ENCODE measurements around the gene IQGAP1. TPM values are rescaled to one million over a fixed set of nuclear protein-coding genes. Genes with fewer than 3 reads are reported as not detected.

The IQGAP1 gene
- total RNA-seq, 4 donors from 2014 or later: 206 to 448 (median 215) TPM

- H3K9me3 ChIP-seq: no peaks in the 10 kb centered on the region
- no peak for DNase-seq (ENCODE audit: low spot score in 2 of 2)
- H3K27me3 ChIP-seq: no peaks in the 10 kb centered on the region
- TF ChIP-seq CTCF (IDR thresholded peaks at IDR 0.05) (no peak), POLR2A (IDR thresholded peaks at IDR 0.05) (no peak), EP300 (IDR thresholded peaks at IDR 0.05) (no peak), POLR2AphosphoS5 (IDR thresholded peaks at IDR 0.05) (no peak)
- H3K27ac ChIP-seq: no peak overlapping the region
- 71% methylated on average over 5 of the region's 5 CpGs for WGBS
- peaks cover 70% of the 10 kb centered on the region for H3K36me3 ChIP-seq
- H3K4me1 ChIP-seq: peaks cover 17% of the 10 kb centered on the region
- no peak overlapping the region for H3K4me3 ChIP-seq
Measured at GRCh38 chr15:90442423-90442822, 54.4 kb downstream of the IQGAP1 start.

- Histone ChIP-seq H3K27me3 (no peaks in the 10 kb centered on the region), H3K9me3 (no peaks in the 10 kb centered on the region), H3K36me3 (peaks cover 90% of the 10 kb centered on the region), H3K4me1 (no peaks in the 10 kb centered on the region), H3K27ac (no peak overlapping the region), H3K4me3 (no peak overlapping the region)
- DNase-seq (ENCODE audit: low spot score in 2 of 2): no peak
- 95% methylated on average over 4 of the region's 4 CpGs for WGBS
- TF ChIP-seq POLR2A (IDR thresholded peaks at IDR 0.05) (no peak), POLR2AphosphoS5 (IDR thresholded peaks at IDR 0.05) (no peak), CTCF (IDR thresholded peaks at IDR 0.05) (no peak), EP300 (IDR thresholded peaks at IDR 0.05) (no peak)
Measured at GRCh38 chr15:90449206-90449735, 61.2 kb downstream of the IQGAP1 start.

DNA sequence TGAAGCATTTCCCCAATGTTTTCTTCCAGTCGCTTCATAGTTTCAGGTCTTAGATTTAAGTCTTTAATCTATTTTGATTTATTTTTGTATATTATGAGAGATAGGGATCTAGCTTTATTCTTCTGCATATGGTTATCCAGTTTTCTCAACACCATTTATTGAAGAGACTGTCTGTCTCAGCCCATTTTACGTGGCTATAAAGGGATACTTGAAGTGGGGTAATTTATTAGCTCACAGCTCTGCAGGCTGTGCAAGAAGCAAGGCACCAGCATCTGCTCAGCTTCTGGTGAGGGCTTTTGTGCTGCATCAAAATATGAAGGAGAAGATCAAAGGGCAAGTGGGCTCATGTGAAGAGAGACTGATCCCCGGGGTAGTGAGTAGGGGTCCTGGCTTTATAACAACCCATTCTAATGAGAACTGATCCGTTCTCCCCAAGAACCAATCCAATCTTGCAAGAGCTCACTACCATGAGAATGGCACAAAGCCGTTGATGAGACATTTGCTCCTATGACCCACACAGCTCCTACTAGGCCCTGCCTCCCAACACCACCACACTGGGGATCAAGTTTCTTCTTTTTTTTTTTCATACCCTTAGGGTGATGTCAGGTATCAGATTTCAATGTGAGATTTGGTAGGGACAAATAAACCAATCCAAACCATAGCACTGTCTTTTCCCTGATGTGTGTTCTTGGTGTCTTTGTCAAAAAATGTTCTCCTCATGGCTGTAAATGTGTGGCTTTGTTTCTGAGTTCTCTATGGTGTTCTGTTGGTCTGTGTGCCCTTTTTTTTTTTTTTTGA, 63.2 kb downstream of the IQGAP1 start:
- 84% methylated on average over 5 of the region's 5 CpGs for WGBS
- TF ChIP-seq CTCF (IDR thresholded peaks at IDR 0.05): no peak
- TF ChIP-seq EP300 (IDR thresholded peaks at IDR 0.05): no peak
- TF ChIP-seq POLR2A (IDR thresholded peaks at IDR 0.05): no peak
- TF ChIP-seq POLR2AphosphoS5 (IDR thresholded peaks at IDR 0.05): no peak
- no peaks in the 10 kb centered on the region for H3K27me3 ChIP-seq
- DNase-seq (ENCODE audit: low spot score in 2 of 2): no peak
- peaks cover 90% of the 10 kb centered on the region for H3K36me3 ChIP-seq
- H3K9me3 ChIP-seq: no peaks in the 10 kb centered on the region
- no peak overlapping the region for H3K4me3 ChIP-seq
- H3K27ac ChIP-seq: no peak overlapping the region
- no peaks in the 10 kb centered on the region for H3K4me1 ChIP-seq

DNA sequence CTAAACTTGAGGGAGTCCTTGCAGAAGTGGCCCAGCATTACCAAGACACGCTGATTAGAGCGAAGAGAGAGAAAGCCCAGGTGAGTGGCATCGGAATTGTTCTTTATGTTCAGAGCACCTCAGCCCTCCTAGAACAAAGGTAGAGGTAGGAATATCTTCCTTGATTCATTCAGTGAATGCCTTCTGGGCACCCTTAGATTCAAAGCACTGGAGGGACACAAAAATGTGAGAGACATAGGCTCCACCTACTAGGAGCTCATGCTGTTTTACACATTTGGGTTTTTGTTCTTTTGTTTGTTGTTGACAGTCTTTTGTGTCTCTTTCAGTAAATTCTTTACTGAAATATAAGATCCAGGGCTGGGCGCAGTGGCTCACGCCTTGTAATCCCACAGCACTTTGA, 68.2 kb downstream of the IQGAP1 start:
- Histone ChIP-seq H3K4me1 (no peaks in the 10 kb centered on the region), H3K9me3 (no peaks in the 10 kb centered on the region), H3K4me3 (no peak overlapping the region), H3K27ac (no peak overlapping the region), H3K27me3 (no peaks in the 10 kb centered on the region), H3K36me3 (peaks cover 90% of the 10 kb centered on the region)
- 94% methylated on average over 5 of the region's 5 CpGs for WGBS
- no peak for DNase-seq (ENCODE audit: low spot score in 2 of 2)
- TF ChIP-seq CTCF (IDR thresholded peaks at IDR 0.05) (no peak), POLR2A (IDR thresholded peaks at IDR 0.05) (no peak)

- no peak overlapping the region for H3K27ac ChIP-seq
- DNase-seq (ENCODE audit: low spot score in 2 of 2): no peak
- no peaks in the 10 kb centered on the region for H3K9me3 ChIP-seq
- peaks cover 3% of the 10 kb centered on the region for H3K4me1 ChIP-seq
- no peak overlapping the region for H3K4me3 ChIP-seq
- WGBS: 78% methylated on average over 4 of the region's 4 CpGs
- TF ChIP-seq CTCF (IDR thresholded peaks at IDR 0.05): no peak
- TF ChIP-seq POLR2A (IDR thresholded peaks at IDR 0.05): no peak
- TF ChIP-seq POLR2AphosphoS5 (IDR thresholded peaks at IDR 0.05): no peak
- TF ChIP-seq EP300 (IDR thresholded peaks at IDR 0.05): no peak
- H3K36me3 ChIP-seq: peaks cover 76% of the 10 kb centered on the region
- no peaks in the 10 kb centered on the region for H3K27me3 ChIP-seq
Measured at GRCh38 chr15:90458061-90458460, 70.0 kb downstream of the IQGAP1 start.

Measured in suprapubic skin (tissue), 4 donors.